ENCODE results near the gene ADD3.
A peak's percentile ranks its signal among the peaks of the same experiment; 100 is the strongest.

ADD3 gene

GRCh38 chr10:110029450-110029849 lies 21.7 kb downstream of the ADD3 start:
- Histone ChIP-seq H3K9ac (no peak overlapping the region), H3K27me3 (no peaks in the 10 kb centered on the region), H3K4me1 (peaks cover 12% of the 10 kb centered on the region), H3K9me3 (no peaks in the 10 kb centered on the region), H3K4me2 (no peak overlapping the region), H3K4me3 (no peak overlapping the region), H3K27ac (no peak overlapping the region), H3K36me3 (no peaks in the 10 kb centered on the region), H4K20me1 (peaks cover 15% of the 10 kb centered on the region; the same call in 1 of the 2 replicates)
- no peak for TF ChIP-seq Cebpa-rat (IDR thresholded peaks at IDR 0.05)

- Histone ChIP-seq H3K27ac (no peak overlapping the region), H3K9ac (no peak overlapping the region), H3K4me1 (peaks cover 35% of the 10 kb centered on the region), H3K4me2 (0 out of 2 replicates have a peak overlapping the region, but pooled peaks have one; percentile 28), H4K20me1 (peaks cover 21% of the 10 kb centered on the region; the same call in 1 of the 2 replicates), H3K36me3 (no peaks in the 10 kb centered on the region), H3K9me3 (no peaks in the 10 kb centered on the region), H3K27me3 (no peaks in the 10 kb centered on the region), H3K4me3 (no peak overlapping the region)
- no peak for TF ChIP-seq Cebpa-rat (IDR thresholded peaks at IDR 0.05)
These were observed 25.3 kb downstream of the ADD3 start for GRCh38 chr10:110032801-110033700.

GRCh38 chr10:110033701-110034235 lies 26.0 kb downstream of the ADD3 start:
- H3K4me3 ChIP-seq: no peak overlapping the region
- no peaks in the 10 kb centered on the region for H3K36me3 ChIP-seq
- peaks cover 21% of the 10 kb centered on the region; the same call in 1 of the 2 replicates for H4K20me1 ChIP-seq
- H3K4me2 ChIP-seq: no peak overlapping the region
- H3K27me3 ChIP-seq: no peaks in the 10 kb centered on the region
- peaks cover 35% of the 10 kb centered on the region for H3K4me1 ChIP-seq
- no peaks in the 10 kb centered on the region for H3K9me3 ChIP-seq
- no peak overlapping the region for H3K27ac ChIP-seq
- no peak for TF ChIP-seq Cebpa-rat (IDR thresholded peaks at IDR 0.05)
- H3K9ac ChIP-seq: no peak overlapping the region

- H3K4me1 ChIP-seq: peaks cover 35% of the 10 kb centered on the region
- H3K4me3 ChIP-seq: no peak overlapping the region
- H3K36me3 ChIP-seq: no peaks in the 10 kb centered on the region
- TF ChIP-seq Cebpa-rat (IDR thresholded peaks at IDR 0.05): no peak
- no peaks in the 10 kb centered on the region for H3K9me3 ChIP-seq
- no peak overlapping the region for H3K4me2 ChIP-seq
- no peak overlapping the region for H3K9ac ChIP-seq
- no peak overlapping the region for H3K27ac ChIP-seq
- H3K27me3 ChIP-seq: no peaks in the 10 kb centered on the region
- H4K20me1 ChIP-seq: peaks cover 23% of the 10 kb centered on the region; the same call in 1 of the 2 replicates
These were observed 26.8 kb downstream of the ADD3 start for GRCh38 chr10:110034596-110034995.

- Histone ChIP-seq H3K9ac (no peak overlapping the region), H3K4me3 (no peak overlapping the region), H3K27me3 (no peaks in the 10 kb centered on the region), H3K36me3 (no peaks in the 10 kb centered on the region), H4K20me1 (peaks cover 27% of the 10 kb centered on the region; the same call in 1 of the 2 replicates), H3K27ac (no peak overlapping the region), H3K4me2 (no peak overlapping the region), H3K9me3 (no peaks in the 10 kb centered on the region), H3K4me1 (peaks cover 35% of the 10 kb centered on the region)
- no peak for TF ChIP-seq Cebpa-rat (IDR thresholded peaks at IDR 0.05)
These were observed 27.5 kb downstream of the ADD3 start for GRCh38 chr10:110035070-110035921.

GRCh38 chr10:110036640-110037039 lies 28.9 kb downstream of the ADD3 start:
- H3K9ac ChIP-seq: peak overlapping the region; percentile 51; the same call in 1 of the 2 replicates
- H3K9me3 ChIP-seq: no peaks in the 10 kb centered on the region
- no peak overlapping the region for H3K4me3 ChIP-seq
- H3K4me2 ChIP-seq: peak overlapping the region; percentile 75
- TF ChIP-seq Cebpa-rat (IDR thresholded peaks at IDR 0.05): no peak
- H3K27me3 ChIP-seq: no peaks in the 10 kb centered on the region
- H3K36me3 ChIP-seq: no peaks in the 10 kb centered on the region
- H4K20me1 ChIP-seq: peaks cover 24% of the 10 kb centered on the region; the same call in 1 of the 2 replicates
- peaks cover 35% of the 10 kb centered on the region for H3K4me1 ChIP-seq
- peak overlapping the region; percentile 23; the same call in 1 of the 2 replicates for H3K27ac ChIP-seq

- H4K20me1 ChIP-seq: 0 out of 2 replicates have a peak, but pooled peaks cover 12% of the 10 kb centered on the region
- TF ChIP-seq Cebpa-rat (IDR thresholded peaks at IDR 0.05): no peak
- H3K4me2 ChIP-seq: no peak overlapping the region
- peaks cover 23% of the 10 kb centered on the region for H3K4me1 ChIP-seq
- H3K27me3 ChIP-seq: no peaks in the 10 kb centered on the region
- H3K27ac ChIP-seq: no peak overlapping the region
- H3K36me3 ChIP-seq: no peaks in the 10 kb centered on the region
- H3K4me3 ChIP-seq: no peak overlapping the region
- no peaks in the 10 kb centered on the region for H3K9me3 ChIP-seq
- no peak overlapping the region for H3K9ac ChIP-seq
These were observed 31.5 kb downstream of the ADD3 start for GRCh38 chr10:110039254-110039653.

GRCh38 chr10:110040108-110040507 lies 32.3 kb downstream of the ADD3 start:
- TF ChIP-seq Cebpa-rat (IDR thresholded peaks at IDR 0.05): no peak
- Histone ChIP-seq H3K4me1 (peaks cover 23% of the 10 kb centered on the region), H3K4me3 (no peak overlapping the region), H3K9me3 (peaks cover 2% of the 10 kb centered on the region; the same call in 1 of the 2 replicates), H4K20me1 (0 out of 2 replicates have a peak, but pooled peaks cover 12% of the 10 kb centered on the region), H3K27ac (no peak overlapping the region), H3K9ac (no peak overlapping the region), H3K4me2 (no peak overlapping the region), H3K27me3 (no peaks in the 10 kb centered on the region), H3K36me3 (no peaks in the 10 kb centered on the region)

GRCh38 chr10:110040767-110041478 lies 33.1 kb downstream of the ADD3 start:
- Histone ChIP-seq H4K20me1 (0 out of 2 replicates have a peak, but pooled peaks cover 12% of the 10 kb centered on the region), H3K9me3 (peaks cover 6% of the 10 kb centered on the region; the same call in 1 of the 2 replicates), H3K4me1 (peaks cover 20% of the 10 kb centered on the region), H3K27me3 (no peaks in the 10 kb centered on the region), H3K27ac (no peak overlapping the region), H3K4me3 (no peak overlapping the region), H3K36me3 (no peaks in the 10 kb centered on the region), H3K4me2 (no peak overlapping the region), H3K9ac (no peak overlapping the region)
- TF ChIP-seq Cebpa-rat (IDR thresholded peaks at IDR 0.05): no peak

Measured in BLaER1 (cell line).